HEK293 (cell line): ENCODE measurements around the gene WNT6.
A peak's percentile ranks its signal among the peaks of the same experiment; 100 is the strongest.

Source experiments
- CTCF ChIA-PET: fragments of 350-600 bp; formaldehyde crosslinking; extraction: SDS; loops from one replicate; lab custom pipeline; 2021; ENCODE audit warnings: antibody characterized with exemption; lab: Yijun Ruan, JAX
- POLR2A ChIA-PET: fragments of 300-600 bp; formaldehyde crosslinking; extraction: SDS; loops from one replicate; lab custom pipeline; 2020; ENCODE audit warnings: antibody characterized with exemption, inconsistent platforms; lab: Yijun Ruan, JAX
- H3K27ac ChIP-seq: fragments of 200-500 bp; sonication (Bioruptor generic); 2 replicates; pipeline ENCODE4 v1.5.1; 2014; ENCODE audit warnings: low read depth, low read length, control low read depth, inconsistent platforms; ENCODE audit errors: extremely low read depth
- H3K36me3 ChIP-seq, 2 experiments: fragments of 200-500 bp in 1 of 2; sonication (Bioruptor generic) in 1 of 2; 1 replicate in 1 of 2; 2 replicates in 1 of 2; pipeline ENCODE4 v1.5.1; 2014 to 2017; ENCODE audit warnings: inconsistent platforms in 2 of 2, low read length in 2 of 2; ENCODE audit not compliant: control insufficient read depth in 2 of 2, insufficient read depth in 1 of 2
- H3K4me1 ChIP-seq: fragments of 200-500 bp; sonication (Bioruptor generic); 2 replicates; pipeline ENCODE4 v1.5.1; 2014; ENCODE audit warnings: mild to moderate bottlenecking, low read length, inconsistent platforms; ENCODE audit not compliant: control insufficient read depth, insufficient read depth
- H3K4me3 ChIP-seq: 2 replicates; pipeline ENCODE4 v1.5.1; 2011; ENCODE audit warnings: low read depth, mild to moderate bottlenecking, control low read depth, low read length, moderate library complexity
- H3K9me3 ChIP-seq: fragments of 200-500 bp; sonication (Bioruptor generic); 2 replicates; pipeline ENCODE4 v1.5.1; 2014; ENCODE audit warnings: low read depth, low read length, inconsistent platforms; ENCODE audit not compliant: control insufficient read depth, insufficient read depth
- MEIS1 ChIP-seq: sonication (generic); formaldehyde crosslinking; IDR thresholded peaks from 2 replicates; pipeline ENCODE4 v1.8.1; 2022; ENCODE audit warnings: missing genetic modification reagents, mild to moderate bottlenecking, borderline replicate concordance
- ZFHX2 ChIP-seq: fragments of 450-650 bp; formaldehyde crosslinking; conservative IDR thresholded peaks from 2 replicates; pipeline ENCODE4 v1.5.1; 2016; ENCODE audit warnings: missing biosample characterization, missing genetic modification characterization
- ZNF174 ChIP-seq: fragments of 450-650 bp; formaldehyde crosslinking; IDR thresholded peaks from 2 replicates; pipeline ENCODE4 v1.5.0; 2017; ENCODE audit warnings: missing biosample characterization, mild to moderate bottlenecking, missing genetic modification characterization
- ZNF391 ChIP-seq: fragments of 450-650 bp; formaldehyde crosslinking; IDR thresholded peaks from 2 replicates; pipeline ENCODE4 v1.5.1; 2016; ENCODE audit warnings: low read depth, missing biosample characterization, missing genetic modification characterization, borderline replicate concordance
- ZNF423 ChIP-seq: fragments of 450-650 bp; formaldehyde crosslinking; IDR thresholded peaks from 2 replicates; pipeline ENCODE4 v1.5.1; 2016; ENCODE audit warnings: missing biosample characterization, missing genetic modification characterization
- ZNF433 ChIP-seq: fragments of 450-650 bp; formaldehyde crosslinking; IDR thresholded peaks from 2 replicates; pipeline ENCODE4 v1.5.1; 2016; ENCODE audit warnings: missing biosample characterization, missing genetic modification characterization, low read depth
- ZNF530 ChIP-seq: fragments of 450-650 bp; formaldehyde crosslinking; IDR thresholded peaks from 2 replicates; pipeline ENCODE4 v1.5.1; 2016; ENCODE audit warnings: low read depth, missing biosample characterization, missing genetic modification characterization
- ZNF558 ChIP-seq: fragments of 450-650 bp; formaldehyde crosslinking; IDR thresholded peaks from 2 replicates; pipeline ENCODE4 v1.5.1; 2016; ENCODE audit warnings: missing biosample characterization, missing genetic modification characterization
- ZNF596 ChIP-seq: fragments of 450-650 bp; IDR thresholded peaks from 2 replicates; pipeline ENCODE4 v1.5.0; 2018; ENCODE audit warnings: missing biosample characterization, mild to moderate bottlenecking, missing genetic modification characterization, moderate library complexity
- ZNF658 ChIP-seq: fragments of 450-650 bp; formaldehyde crosslinking; IDR thresholded peaks from 2 replicates; pipeline ENCODE4; 2016; ENCODE audit warnings: missing biosample characterization, missing genetic modification characterization
- ZNF791 ChIP-seq: fragments of 450-650 bp; formaldehyde crosslinking; IDR thresholded peaks from 2 replicates; pipeline ENCODE4 v1.5.1; 2016; ENCODE audit warnings: missing biosample characterization, missing genetic modification characterization
- TF ChIP-seq, protein P1 (sequence below): fragments of 450-650 bp; IDR thresholded peaks from 2 replicates; pipeline ENCODE4 v1.5.1; 2018; ENCODE audit warnings: missing biosample characterization, missing genetic modification characterization
- TF ChIP-seq, protein P2 (sequence below): fragments of 450-650 bp; formaldehyde crosslinking; IDR thresholded peaks from 2 replicates; pipeline ENCODE4 v1.5.1; 2016; ENCODE audit warnings: missing biosample characterization, missing genetic modification characterization

The WNT6 gene

GRCh38 chr2:218882866-218883366, 23.3 kb downstream of the WNT6 start:
- H3K4me1 ChIP-seq: peaks cover 3% of the 10 kb centered on the region
- no peaks in the 10 kb centered on the region for H3K9me3 ChIP-seq
- no peak overlapping the region for H3K4me3 ChIP-seq
- POLR2A ChIA-PET: no interaction called here
- H3K36me3 ChIP-seq: no peaks in the 10 kb centered on the region
- CTCF ChIA-PET: interaction anchor here (0.6 to 17.7 kb wide), 3 partner anchors 8 to 92 kb away, joined by 3 to 552 read pairs (median 6); no protein-coding TSS in a partner anchor
- TF ChIP-seq ZNF658 (no peak), ZNF530 (no peak), ZNF596 (tag by site-specific recombination) (no peak), ZNF558 (tag by site-specific recombination) (no peak)
- TF ChIP-seq, protein P1, sequence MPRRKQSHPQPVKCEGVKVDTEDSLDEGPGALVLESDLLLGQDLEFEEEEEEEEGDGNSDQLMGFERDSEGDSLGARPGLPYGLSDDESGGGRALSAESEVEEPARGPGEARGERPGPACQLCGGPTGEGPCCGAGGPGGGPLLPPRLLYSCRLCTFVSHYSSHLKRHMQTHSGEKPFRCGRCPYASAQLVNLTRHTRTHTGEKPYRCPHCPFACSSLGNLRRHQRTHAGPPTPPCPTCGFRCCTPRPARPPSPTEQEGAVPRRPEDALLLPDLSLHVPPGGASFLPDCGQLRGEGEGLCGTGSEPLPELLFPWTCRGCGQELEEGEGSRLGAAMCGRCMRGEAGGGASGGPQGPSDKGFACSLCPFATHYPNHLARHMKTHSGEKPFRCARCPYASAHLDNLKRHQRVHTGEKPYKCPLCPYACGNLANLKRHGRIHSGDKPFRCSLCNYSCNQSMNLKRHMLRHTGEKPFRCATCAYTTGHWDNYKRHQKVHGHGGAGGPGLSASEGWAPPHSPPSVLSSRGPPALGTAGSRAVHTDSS (tag by site-specific recombination): no peak
- TF ChIP-seq, all 188 proteins: peak for 0
- H3K27ac ChIP-seq: no peak overlapping the region

DNA sequence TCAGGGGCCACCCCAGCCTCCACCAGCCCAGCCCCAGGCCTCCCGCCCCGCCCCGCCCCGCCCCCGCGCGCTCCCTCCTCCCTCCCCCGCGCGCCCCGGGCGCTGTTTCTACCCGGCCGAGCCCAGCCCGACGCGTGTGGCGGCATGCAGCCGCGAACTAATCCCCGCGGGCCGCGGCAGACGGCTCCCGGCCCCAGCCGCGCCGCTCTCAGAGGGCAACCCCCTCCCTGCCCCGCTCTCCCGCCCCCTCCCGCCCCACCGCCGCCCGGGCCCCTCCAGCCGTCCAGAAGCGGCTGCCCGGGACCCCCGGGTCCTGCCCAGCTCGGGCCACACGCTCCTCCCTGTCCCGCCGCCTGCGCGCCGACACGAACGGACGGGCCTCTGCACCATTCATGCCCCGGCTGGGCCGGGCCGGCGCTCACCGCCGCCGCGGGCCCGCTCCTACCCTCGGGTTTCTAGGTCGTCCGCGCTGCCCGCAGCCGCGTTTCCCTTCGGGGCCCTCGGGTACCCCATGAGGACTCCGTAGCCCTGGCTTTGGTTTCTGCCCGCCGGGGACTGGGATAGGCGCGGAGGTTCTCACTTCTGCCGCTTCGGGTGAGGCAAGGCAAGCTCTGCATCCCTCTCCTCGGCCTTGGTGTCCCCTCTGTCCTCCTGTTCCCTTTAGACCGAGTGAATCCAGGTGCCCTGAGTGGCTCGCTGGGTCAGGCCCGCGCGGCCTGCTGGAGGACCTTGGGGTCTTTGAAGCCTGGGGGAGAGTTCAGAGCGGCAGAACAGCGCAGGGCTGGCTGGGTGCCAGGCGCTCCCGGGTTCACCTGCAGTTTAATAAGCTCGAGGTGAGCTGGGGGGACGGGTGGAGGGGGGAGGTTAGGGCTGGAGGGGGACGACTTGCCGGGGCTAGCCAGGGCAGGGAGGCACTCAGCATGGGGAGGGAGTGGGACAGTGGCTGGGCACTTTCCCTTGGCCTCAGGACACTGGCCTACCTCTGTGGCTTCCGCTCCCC, 24.2 kb downstream of the WNT6 start:
- Histone ChIP-seq H3K27ac (no peak overlapping the region), H3K4me3 (no peak overlapping the region), H3K36me3 (no peaks in the 10 kb centered on the region), H3K9me3 (no peaks in the 10 kb centered on the region), H3K4me1 (peaks cover 3% of the 10 kb centered on the region)
- POLR2A ChIA-PET: no interaction called here
- TF ChIP-seq, protein P2, sequence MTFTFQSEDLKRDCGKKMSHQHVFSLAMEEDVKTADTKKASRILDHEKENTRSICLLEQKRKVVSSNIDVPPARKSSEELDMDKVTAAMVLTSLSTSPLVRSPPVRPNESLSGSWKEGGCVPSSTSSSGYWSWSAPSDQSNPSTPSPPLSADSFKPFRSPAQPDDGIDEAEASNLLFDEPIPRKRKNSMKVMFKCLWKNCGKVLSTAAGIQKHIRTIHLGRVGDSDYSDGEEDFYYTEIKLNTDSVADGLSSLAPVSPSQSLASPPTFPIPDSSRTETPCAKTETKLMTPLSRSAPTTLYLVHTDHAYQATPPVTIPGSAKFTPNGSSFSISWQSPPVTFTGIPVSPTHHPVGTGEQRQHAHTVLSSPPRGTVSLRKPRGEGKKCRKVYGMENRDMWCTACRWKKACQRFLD (tag by site-specific recombination): no peak
- TF ChIP-seq ZNF791 (tag by site-specific recombination): no peak
- no peak for TF ChIP-seq MEIS1 (CRISPR knock-in tag)
- CTCF ChIA-PET: interaction anchor here (0.6 to 17.7 kb wide), 4 partner anchors 9 to 674 kb away, joined by 3 to 552 read pairs (median 3); no protein-coding TSS in a partner anchor

DNA sequence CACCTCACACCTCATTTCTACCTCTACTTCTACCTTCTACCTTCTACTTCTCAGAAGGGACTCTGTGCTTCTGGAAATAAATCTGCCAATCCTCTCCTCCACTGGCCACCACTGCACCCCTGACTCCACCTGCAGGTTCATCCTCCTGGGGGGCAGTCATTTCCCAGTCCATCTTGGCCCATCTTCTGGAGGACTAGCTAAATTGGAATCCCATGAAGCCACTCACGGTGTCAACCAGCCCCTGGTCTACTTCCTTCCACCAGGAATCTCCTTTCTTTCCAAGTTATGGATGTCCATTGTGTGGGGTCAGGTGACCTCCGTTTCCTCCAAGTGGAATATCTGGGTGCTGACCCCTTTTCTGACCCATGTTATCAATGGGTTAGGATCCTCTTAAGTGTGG, 24.9 kb downstream of the WNT6 start:
- ChIA-PET CTCF (interaction anchor here (0.6 to 17.7 kb wide), 6 partner anchors 7 to 96 kb away, joined by 3 to 552 read pairs (median 4); no protein-coding TSS in a partner anchor), POLR2A (no interaction called here)
- Histone ChIP-seq H3K4me1 (peaks cover 3% of the 10 kb centered on the region), H3K27ac (no peak overlapping the region), H3K4me3 (no peak overlapping the region), H3K9me3 (no peaks in the 10 kb centered on the region), H3K36me3 (no peaks in the 10 kb centered on the region)
- no peak for TF ChIP-seq ZNF423 (tag by site-specific recombination)
- no peak for TF ChIP-seq ZNF433 (tag by site-specific recombination)
- TF ChIP-seq ZNF174 (tag by site-specific recombination): no peak

- TF ChIP-seq ZFHX2 (tag by site-specific recombination): peak; percentile 14; the same call in 1 of the 2 replicates
- no peak for TF ChIP-seq ZNF391 (tag by site-specific recombination)
- Histone ChIP-seq H3K9me3 (no peaks in the 10 kb centered on the region), H3K4me3 (no peak overlapping the region), H3K36me3 (no peaks in the 10 kb centered on the region), H3K4me1 (peaks cover 3% of the 10 kb centered on the region), H3K27ac (no peak overlapping the region)
- ChIA-PET POLR2A (no interaction called here), CTCF (interaction anchor here (0.6 to 17.7 kb wide), 8 partner anchors 8 to 233 kb away, joined by 3 to 552 read pairs (median 6); no protein-coding TSS in a partner anchor)
These were observed 26.7 kb downstream of the WNT6 start for GRCh38 chr2:218885981-218886947.
